Stimulated activated CD8-positive, alpha-beta memory T cell treated with anti-CD3 and anti-CD28 coated beads, Interleukin-12 subunit alpha, Interleukin-12 subunit beta, amount 100 ng/mL, for 24 hours (primary cell): ENCODE measurements around the gene HRK.
"Not testable (repeated sequence)": the region's sequence is repeated elsewhere in the genome, so short reads cannot be mapped to it uniquely, and the experiment has no call there.

Source experiments
- DNase-seq: peaks from one replicate; pipeline ENCODE4 v3.0.0-alpha.2; 2020; ENCODE audit errors: extremely low read depth

Gene HRK

DNA sequence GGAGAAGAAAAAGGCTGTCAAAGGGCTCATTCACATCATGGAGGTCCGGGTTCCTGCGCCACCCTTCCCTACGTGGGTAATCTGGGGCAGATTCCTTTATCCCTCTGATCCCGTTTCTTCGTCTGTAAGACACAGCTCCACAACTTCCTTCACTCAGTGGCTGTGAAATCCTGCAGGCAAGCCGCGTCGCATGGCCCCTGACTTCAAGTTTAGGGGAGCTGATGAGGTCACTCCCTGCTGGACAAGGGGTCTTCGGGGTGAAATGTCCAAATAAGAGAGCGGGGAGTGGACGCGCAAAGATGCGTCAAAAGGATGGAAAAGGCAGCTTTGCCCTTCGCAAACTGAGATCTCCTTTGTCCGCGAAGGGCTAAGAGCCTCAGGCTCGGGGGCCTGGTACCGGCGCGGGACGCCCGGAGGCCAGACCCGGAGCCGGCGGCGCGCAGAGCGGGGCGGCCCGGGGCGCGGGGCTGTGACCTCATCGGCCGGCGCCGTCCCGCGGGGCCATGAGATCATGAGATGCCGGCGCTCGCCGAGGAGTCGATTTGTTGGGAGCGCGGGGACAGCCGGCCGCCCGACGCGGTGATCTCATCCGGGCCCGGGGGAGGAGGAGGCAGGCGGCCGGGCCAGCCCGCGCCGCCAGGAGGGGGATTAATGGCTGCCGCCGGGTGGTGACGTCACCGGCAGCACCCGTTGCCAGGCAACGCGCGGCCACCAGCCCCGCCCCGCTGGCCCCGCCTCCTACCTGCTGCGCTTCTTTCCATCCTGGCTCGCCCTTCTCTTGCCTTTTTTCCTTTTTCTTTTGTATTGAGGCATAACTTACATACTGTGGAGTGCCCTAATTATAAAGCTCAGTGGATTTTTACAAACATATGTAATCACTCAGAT is 62.1 kb downstream of the HRK start:
- DNase-seq = peak; percentile 74

DNA sequence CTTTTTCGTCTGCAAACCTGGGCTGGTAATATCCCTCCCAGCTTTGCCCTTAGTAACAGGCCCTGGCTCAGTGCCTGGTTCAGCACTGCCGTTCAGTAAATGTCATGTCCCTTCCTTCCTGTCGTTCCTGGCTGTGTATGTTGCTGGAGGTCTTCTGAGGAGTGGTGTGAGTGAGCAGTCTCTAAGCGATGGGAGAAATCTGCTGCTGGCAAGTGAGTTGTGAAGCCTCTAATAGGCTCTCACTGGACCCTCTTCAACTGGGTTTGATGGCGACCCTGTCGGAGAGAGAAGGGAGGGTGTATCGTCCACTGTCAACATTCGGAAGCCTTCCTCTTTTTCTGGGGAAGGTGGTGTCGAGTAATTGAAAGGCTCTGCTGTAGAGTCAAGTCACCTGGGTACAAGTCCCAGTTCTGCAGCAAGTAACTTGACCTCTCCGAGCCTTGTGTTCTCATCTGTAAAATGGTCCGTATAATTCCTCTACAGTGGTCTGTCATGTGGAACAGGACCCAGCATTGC is 62.8 kb downstream of the HRK start:
- DNase-seq = no peak

DNA sequence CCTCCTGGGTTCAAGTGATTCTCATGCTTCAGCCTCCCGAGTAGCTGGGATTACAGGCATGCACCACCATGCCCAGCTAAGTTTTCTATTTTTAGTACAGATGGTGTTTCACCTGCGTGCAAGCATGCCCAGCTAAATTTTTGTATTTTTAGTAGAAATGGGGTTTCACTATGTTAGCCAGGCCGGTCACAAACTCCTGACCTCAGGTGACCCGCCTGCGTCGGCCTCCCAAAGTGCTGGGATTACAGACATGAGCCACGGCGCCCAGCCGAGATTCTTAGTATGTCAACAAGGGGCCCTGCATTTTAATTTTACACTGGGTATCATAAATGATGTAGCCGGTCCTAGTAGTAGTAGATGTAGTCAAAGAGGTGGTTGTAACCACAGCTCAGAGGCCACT is 66.5 kb downstream of the HRK start:
- DNase-seq = not testable (repeated sequence)

DNA sequence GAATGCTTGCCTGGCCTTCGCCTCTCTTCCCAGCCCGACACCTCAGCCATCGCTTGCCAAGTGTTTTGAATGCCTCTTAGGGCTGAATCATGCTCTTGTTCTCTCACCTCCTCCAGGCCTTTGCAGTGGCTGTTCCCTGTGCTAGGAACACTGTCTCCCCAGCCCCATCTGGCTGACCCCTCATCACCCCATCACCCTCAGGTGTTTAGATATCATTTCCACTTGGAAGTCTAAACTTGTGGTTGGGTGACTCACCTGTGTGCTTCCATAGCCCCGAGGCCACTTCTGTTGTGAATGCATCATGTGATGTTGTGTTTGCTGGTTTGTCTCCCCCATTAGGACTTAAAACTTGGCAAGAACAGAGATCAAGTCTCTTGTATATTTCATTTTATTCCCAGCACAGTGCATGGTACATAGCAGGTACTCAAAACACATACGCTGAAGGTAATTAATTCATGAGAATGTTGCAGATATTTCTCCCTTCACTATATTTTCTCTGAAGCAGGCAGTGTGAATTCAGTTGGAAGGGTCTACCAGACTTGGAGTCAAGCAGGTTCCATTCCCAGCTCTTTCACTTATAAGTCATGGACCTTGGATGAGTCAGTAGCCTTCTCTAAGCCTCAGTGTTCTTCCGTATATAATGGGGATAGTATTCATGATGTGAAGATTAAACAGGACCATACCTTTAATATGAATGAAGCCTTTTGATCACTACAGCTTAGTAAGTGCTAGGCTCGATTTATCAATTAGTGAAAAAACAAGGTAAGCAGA is 67.8 kb downstream of the HRK start:
- no peak for DNase-seq

DNA sequence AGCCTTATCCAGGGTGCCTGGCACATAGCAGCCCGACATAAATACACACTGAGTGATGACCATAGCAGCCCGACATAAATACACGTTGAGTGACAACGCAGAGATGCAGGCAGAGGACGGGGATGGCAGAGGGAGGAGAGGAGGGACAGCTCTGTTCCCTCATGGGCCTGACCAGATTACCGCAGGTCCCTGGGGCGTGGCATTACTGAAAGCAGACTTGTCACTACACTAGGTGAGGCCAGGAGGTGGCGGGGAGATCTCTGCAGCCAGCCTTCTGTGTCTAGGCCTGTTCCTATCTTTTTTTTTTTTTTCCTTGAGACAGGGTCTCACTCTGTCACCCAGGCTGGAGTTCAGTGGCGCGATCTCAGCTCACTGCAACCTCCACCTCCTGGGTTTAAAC is 69.0 kb downstream of the HRK start:
- no peak for DNase-seq

DNA sequence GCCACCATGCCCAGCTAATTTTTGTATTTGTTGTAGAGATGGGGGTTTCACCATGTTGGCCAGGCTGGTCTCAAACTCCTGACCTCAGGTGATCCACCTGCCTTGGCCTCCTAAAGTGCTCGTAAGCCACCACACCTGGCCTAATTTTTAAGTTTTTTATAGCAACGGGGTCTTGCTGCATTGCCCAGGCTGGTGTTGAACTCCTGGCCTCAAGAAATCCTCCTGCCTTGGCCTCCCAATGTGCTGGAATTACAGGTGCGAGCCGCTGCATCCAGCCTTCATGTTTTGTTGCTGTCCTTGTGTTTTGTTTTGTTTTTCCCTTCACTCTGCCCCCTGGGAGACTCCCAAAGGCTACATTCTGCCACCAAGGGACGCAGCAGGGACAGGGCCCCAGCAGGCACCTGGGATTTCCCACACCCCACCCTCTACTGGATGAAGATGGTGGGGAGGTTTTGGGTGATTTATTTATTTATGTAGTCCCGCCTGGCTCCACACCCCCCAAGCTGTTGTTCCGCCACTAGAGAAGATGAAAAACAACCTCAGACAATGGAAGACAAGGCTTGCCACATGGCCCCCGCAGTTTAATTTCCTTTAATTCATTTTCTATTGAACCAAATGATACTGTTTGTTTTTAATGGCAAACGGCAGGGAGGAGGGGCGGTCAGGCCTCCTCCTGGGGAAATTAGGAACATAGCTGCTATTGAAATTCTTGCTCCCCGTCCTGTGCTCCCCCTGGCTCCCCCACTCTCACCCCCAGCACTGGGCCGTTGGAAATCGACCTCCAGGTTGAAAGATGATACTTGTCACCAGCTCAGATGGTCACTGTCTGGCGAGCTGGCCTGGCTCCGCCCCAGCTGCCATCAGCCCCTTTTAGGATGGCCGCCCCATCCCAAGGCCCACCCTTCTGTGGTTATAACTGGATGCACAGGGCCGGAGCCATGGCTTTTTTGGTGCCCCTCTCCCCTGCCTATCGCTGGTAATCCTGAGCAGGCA is 72.8 kb downstream of the HRK start:
- DNase-seq = no peak

DNA sequence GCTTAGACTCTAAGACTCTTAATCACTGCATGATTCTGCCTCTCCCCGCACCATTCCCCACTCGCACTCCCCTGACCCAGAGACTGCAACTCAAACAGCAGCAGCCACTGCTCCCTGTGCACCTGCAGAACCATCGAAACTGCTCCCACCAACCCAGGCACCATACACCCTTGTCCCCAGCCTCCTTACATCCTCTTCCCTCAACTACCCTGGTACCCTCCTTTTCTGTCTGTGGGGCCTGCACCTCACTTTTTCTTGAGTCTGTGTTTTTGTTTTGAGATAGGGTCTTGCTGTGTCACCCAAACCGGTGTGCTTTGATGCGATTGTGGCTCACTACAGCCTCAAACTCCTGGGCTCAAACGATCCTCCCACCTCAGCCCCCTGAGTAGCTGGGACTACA is 73.7 kb downstream of the HRK start:
- no peak for DNase-seq

DNA sequence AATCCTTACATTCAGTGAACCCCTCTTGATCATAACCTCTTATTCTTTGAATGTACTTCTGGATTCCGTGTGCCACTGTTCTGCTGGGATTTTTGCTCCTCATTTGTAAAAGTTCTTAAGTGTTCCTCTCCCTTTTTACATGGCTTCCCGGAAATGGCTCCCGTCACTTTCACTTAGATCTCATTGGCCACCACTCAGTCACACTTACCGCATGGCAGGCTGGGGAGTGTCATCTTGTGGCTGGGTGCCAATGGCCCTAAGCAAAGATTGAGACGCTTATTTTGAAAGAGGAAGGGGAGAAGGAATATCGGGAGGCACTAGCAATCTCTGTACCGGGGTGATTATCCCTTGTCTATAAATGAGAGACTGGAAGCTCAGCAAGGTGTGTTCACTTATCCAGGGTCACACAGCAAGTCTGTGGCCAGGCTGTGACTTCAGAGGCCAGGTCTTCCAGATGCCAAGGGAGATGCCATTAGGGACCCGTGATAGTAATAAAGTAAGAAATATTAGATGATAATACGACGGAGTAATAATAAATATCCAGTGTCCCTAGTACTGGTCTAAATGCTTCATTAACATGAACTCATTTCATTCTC is 74.3 kb downstream of the HRK start:
- no peak for DNase-seq
